K562 (cell line): ENCODE measurements around the gene CLPSL2. TPM values are rescaled to one million over a fixed set of nuclear protein-coding genes. Genes with fewer than 3 reads are reported as not detected.

ENCODE experiments used
- CAMTA2 ChIP-seq: fragments of 250-450 bp; sonication (Bioruptor Pico); conservative IDR thresholded peaks from 2 replicates; pipeline ENCODE4 v1.5.1; 2022
- CBX2 ChIP-seq: fragments of 200-600 bp; sonication (generic); IDR thresholded peaks from one replicate; pipeline ENCODE4 v1.6.1; 2012; ENCODE audit warnings: mild to moderate bottlenecking, low read length, inconsistent platforms; ENCODE audit not compliant: insufficient read depth, poor library complexity, severe bottlenecking
- CXXC5 ChIP-seq: fragments of 250-450 bp; sonication (Bioruptor Pico); IDR thresholded peaks from 2 replicates; pipeline ENCODE4 v1.8.0; 2022; ENCODE audit warnings: inconsistent platforms, mild to moderate bottlenecking, moderate library complexity
- HCFC1 ChIP-seq: IDR thresholded peaks from 2 replicates; pipeline ENCODE4 v1.6.1; 2012; ENCODE audit warnings: low read depth, low read length, improper control_type of control experiment
- HDAC6 ChIP-seq: IDR thresholded peaks from 2 replicates; pipeline ENCODE4 v1.6.1; 2012; ENCODE audit warnings: low read depth, mild to moderate bottlenecking, control low read depth, inconsistent platforms, low read length, moderate library complexity
- LCOR ChIP-seq: sonication (generic); formaldehyde crosslinking; IDR thresholded peaks from 2 replicates; pipeline ENCODE4 v1.8.0; 2022; ENCODE audit warnings: mild to moderate bottlenecking, missing genetic modification reagents
- RBFOX2 ChIP-seq: fragments of 200-400 bp; formaldehyde crosslinking; IDR thresholded peaks from 2 replicates; pipeline ENCODE4 v1.6.1; 2017; ENCODE audit warnings: low read depth, mild to moderate bottlenecking, low read length, moderate library complexity
- SP1 ChIP-seq: sonication (generic); formaldehyde crosslinking; IDR thresholded peaks from 2 replicates; pipeline ENCODE4 v1.8.1; 2022; ENCODE audit warnings: mild to moderate bottlenecking, missing genetic modification reagents
- SRSF3 ChIP-seq: fragments of 200-400 bp; formaldehyde crosslinking; IDR thresholded peaks from 2 replicates; pipeline ENCODE4 v1.6.1; 2016; ENCODE audit warnings: mild to moderate bottlenecking, low read length, moderate library complexity; ENCODE audit not compliant: insufficient read depth
- ZBTB8A ChIP-seq: fragments of 450-650 bp; IDR thresholded peaks from 2 replicates; pipeline ENCODE4 v1.6.1; 2018; ENCODE audit warnings: mild to moderate bottlenecking, moderate library complexity; ENCODE audit not compliant: partially characterized antibody
- ZKSCAN8 ChIP-seq: fragments of 200-800 bp; sonication (Bioruptor generic); IDR thresholded peaks from 2 replicates; pipeline ENCODE4 v1.6.1; 2016; ENCODE audit warnings: missing genetic modification characterization, missing compliant biosample characterization
- ZNF311 ChIP-seq: fragments of 250-450 bp; sonication (Bioruptor Pico); IDR thresholded peaks from 2 replicates; pipeline ENCODE4 v1.4.0; 2020; ENCODE audit warnings: mild to moderate bottlenecking, moderate library complexity
- ZNF445 ChIP-seq: fragments of 250-450 bp; sonication (Bioruptor Pico); IDR thresholded peaks from 2 replicates; pipeline ENCODE4 v1.4.0; 2020; ENCODE audit warnings: low read depth, mild to moderate bottlenecking, moderate library complexity
- ZNF507 ChIP-seq: conservative IDR thresholded peaks from 2 replicates; pipeline ENCODE4 v1.6.1; 2017; ENCODE audit warnings: missing genetic modification characterization, missing compliant biosample characterization
- polyA plus RNA-seq, 8 experiments: library from polyadenylated mRNA; depleted of rRNA in 4 of 8; stranded (reverse) in 5 of 8; unstranded in 3 of 8; fragments of >200 nt; fragmentation: Nextera tagmentation in 2 of 8; fragmentation: Illumina TruSeq in 1 of 8; extraction: Ambion mirVana in 2 of 8; extraction: Trizol in 1 of 8; gene quantifications; 2 replicates each; pipeline versions ENCODE4 v1.2.1 to v1.2.3, GENCODE V29; 2011 to 2014; ENCODE audit warnings: inconsistent platforms in 1 of 8, missing spikeins in 1 of 8
- total RNA-seq, 7 experiments: library from RNA; depleted of rRNA in 6 of 7; stranded (reverse); fragments of >200 nt in 6 of 7; fragmentation: Illumina TruSeq in 2 of 7; extraction: Trizol in 2 of 7; gene quantifications; 2 replicates each; pipeline versions ENCODE4 v1.2.1 to v1.2.3, GENCODE V29; 2011 to 2021; ENCODE audit warnings: low replicate concordance in 1 of 7
- TF ChIP-seq, protein P1 (sequence below): sonication (generic); formaldehyde crosslinking; IDR thresholded peaks from 2 replicates; pipeline ENCODE4 v1.8.1; 2023; ENCODE audit warnings: mild to moderate bottlenecking, missing genetic modification reagents
- TF ChIP-seq, protein P2 (sequence below): fragments of 150-350 bp; IDR thresholded peaks from 2 replicates; pipeline ENCODE4 v1.6.1; 2014; ENCODE audit warnings: low read depth, mild to moderate bottlenecking, low read length, borderline replicate concordance
- TF ChIP-seq, protein P3 (sequence below), 2 experiments: fragments of 450-650 bp in 1 of 2; sonication (generic) in 1 of 2; formaldehyde crosslinking in 1 of 2; IDR thresholded peaks in 1 of 2; conservative IDR thresholded peaks in 1 of 2; 2 replicates each; pipeline versions ENCODE4 v1.6.1 to v1.8.1; 2016 to 2023; ENCODE audit warnings: mild to moderate bottlenecking in 2 of 2, moderate library complexity in 2 of 2, inconsistent platforms in 1 of 2, missing genetic modification reagents in 1 of 2
- TF ChIP-seq, protein P4 (sequence below): sonication (generic); formaldehyde crosslinking; IDR thresholded peaks from 2 replicates; pipeline ENCODE4 v1.8.0; 2022; ENCODE audit warnings: mild to moderate bottlenecking, low read depth, missing genetic modification reagents

Gene CLPSL2
- total and polyA plus RNA-seq, 9 of the 15 experiments (the other 6 are each of a cell fraction or from before 2014, with no cell fraction given) = not detected

DNA sequence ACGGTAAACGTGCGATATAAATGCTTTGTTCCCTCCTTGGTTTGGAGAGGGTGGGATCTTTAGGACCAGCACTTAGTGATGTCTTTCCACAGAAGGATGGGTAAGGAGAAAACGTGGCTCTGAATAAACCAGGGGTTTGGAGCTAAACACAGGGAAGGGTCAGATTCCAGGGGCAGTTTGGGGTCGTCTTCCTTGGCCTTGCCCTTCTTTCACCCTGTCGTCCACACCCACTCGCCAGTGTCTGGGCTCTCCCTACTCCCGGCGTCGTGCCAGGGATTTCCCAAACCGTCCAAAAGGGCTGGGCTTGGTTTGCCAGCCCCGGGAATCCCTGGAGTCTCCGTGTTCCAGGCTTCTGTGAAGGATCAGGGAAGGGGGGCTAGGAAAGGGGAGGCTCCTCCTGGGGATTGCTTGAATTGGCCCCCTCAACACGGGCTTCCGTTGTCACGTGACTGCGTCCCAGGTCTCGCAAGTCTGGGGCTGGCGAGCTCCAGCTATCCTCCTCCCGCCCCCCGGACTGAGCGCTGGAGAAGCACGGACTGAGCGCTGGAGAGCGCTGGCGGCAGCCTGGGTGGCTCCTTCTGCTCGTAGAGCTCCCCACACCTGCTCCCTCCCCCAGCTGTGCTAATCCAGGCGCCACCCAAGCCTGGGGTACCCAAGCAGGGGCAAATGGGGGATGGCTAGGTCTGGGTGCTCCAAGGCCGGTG, 49.0 kb upstream of the CLPSL2 start (continued):
- TF ChIP-seq, protein P1, sequence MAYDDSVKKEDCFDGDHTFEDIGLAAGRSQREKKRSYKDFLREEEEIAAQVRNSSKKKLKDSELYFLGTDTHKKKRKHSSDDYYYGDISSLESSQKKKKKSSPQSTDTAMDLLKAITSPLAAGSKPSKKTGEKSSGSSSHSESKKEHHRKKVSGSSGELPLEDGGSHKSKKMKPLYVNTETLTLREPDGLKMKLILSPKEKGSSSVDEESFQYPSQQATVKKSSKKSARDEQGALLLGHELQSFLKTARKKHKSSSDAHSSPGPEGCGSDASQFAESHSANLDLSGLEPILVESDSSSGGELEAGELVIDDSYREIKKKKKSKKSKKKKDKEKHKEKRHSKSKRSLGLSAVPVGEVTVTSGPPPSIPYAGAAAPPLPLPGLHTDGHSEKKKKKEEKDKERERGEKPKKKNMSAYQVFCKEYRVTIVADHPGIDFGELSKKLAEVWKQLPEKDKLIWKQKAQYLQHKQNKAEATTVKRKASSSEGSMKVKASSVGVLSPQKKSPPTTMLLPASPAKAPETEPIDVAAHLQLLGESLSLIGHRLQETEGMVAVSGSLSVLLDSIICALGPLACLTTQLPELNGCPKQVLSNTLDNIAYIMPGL (CRISPR knock-in tag) = no peak
- no peak for TF ChIP-seq CBX2
- no peak for TF ChIP-seq SRSF3
- TF ChIP-seq, protein P2, sequence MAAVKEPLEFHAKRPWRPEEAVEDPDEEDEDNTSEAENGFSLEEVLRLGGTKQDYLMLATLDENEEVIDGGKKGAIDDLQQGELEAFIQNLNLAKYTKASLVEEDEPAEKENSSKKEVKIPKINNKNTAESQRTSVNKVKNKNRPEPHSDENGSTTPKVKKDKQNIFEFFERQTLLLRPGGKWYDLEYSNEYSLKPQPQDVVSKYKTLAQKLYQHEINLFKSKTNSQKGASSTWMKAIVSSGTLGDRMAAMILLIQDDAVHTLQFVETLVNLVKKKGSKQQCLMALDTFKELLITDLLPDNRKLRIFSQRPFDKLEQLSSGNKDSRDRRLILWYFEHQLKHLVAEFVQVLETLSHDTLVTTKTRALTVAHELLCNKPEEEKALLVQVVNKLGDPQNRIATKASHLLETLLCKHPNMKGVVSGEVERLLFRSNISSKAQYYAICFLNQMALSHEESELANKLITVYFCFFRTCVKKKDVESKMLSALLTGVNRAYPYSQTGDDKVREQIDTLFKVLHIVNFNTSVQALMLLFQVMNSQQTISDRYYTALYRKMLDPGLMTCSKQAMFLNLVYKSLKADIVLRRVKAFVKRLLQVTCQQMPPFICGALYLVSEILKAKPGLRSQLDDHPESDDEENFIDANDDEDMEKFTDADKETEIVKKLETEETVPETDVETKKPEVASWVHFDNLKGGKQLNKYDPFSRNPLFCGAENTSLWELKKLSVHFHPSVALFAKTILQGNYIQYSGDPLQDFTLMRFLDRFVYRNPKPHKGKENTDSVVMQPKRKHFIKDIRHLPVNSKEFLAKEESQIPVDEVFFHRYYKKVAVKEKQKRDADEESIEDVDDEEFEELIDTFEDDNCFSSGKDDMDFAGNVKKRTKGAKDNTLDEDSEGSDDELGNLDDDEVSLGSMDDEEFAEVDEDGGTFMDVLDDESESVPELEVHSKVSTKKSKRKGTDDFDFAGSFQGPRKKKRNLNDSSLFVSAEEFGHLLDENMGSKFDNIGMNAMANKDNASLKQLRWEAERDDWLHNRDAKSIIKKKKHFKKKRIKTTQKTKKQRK = no peak
- no peak for TF ChIP-seq HCFC1
- no peak for TF ChIP-seq HDAC6
- TF ChIP-seq RBFOX2 = no peak
- TF ChIP-seq CAMTA2 (CRISPR knock-in tag) = no peak
- TF ChIP-seq, protein P3, sequence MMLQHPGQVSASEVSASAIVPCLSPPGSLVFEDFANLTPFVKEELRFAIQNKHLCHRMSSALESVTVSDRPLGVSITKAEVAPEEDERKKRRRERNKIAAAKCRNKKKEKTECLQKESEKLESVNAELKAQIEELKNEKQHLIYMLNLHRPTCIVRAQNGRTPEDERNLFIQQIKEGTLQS (IDR thresholded peaks at IDR 0.05) = no peak
- TF ChIP-seq, protein P3 (CRISPR knock-in tag; conservative IDR thresholded peaks at IDR 0.05) = no peak
- no peak for TF ChIP-seq ZKSCAN8
- no peak for TF ChIP-seq SP1 (CRISPR knock-in tag)
- TF ChIP-seq, protein P4, sequence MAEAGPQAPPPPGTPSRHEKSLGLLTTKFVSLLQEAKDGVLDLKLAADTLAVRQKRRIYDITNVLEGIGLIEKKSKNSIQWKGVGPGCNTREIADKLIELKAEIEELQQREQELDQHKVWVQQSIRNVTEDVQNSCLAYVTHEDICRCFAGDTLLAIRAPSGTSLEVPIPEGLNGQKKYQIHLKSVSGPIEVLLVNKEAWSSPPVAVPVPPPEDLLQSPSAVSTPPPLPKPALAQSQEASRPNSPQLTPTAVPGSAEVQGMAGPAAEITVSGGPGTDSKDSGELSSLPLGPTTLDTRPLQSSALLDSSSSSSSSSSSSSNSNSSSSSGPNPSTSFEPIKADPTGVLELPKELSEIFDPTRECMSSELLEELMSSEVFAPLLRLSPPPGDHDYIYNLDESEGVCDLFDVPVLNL (CRISPR knock-in tag) = no peak
- TF ChIP-seq ZNF507 (tag) = no peak
- TF ChIP-seq ZNF311 (CRISPR knock-in tag) = no peak
- no peak for TF ChIP-seq ZNF445
- TF ChIP-seq CXXC5 = peak; percentile 5
- TF ChIP-seq ZBTB8A = no peak
- no peak for TF ChIP-seq LCOR (CRISPR knock-in tag)
